HL-60 (cell line): ENCODE data around the gene IMPG2.

ENCODE experiments used
- CTCF ChIP-seq: IDR thresholded peaks from one replicate; pipeline ENCODE4 v1.5.1; 2011; ENCODE audit warnings: low read length, control low read depth, inconsistent platforms; ENCODE audit not compliant: insufficient read depth
- GABPA ChIP-seq: IDR thresholded peaks from 2 replicates; pipeline ENCODE4 v1.6.1; 2012; ENCODE audit warnings: low read depth
- POLR2AphosphoS5 ChIP-seq: IDR thresholded peaks from 2 replicates; pipeline ENCODE4 v1.6.1; 2012; ENCODE audit warnings: low read depth
- REST ChIP-seq: IDR thresholded peaks from 2 replicates; pipeline ENCODE4 v1.6.1; 2012; ENCODE audit warnings: low read depth; ENCODE audit not compliant: insufficient replicate concordance
- SPI1 ChIP-seq: IDR thresholded peaks from 2 replicates; pipeline ENCODE4 v1.6.1; 2012; ENCODE audit warnings: low read depth, mild to moderate bottlenecking, borderline replicate concordance

- TF ChIP-seq REST (no peak), CTCF (no peak), POLR2AphosphoS5 (no peak), GABPA (no peak), SPI1 (no peak)
Measured at GRCh38 chr3:101255441-101255840, 64.9 kb downstream of the IMPG2 start.
